Measurements from ENCODE around the gene KIFBP.
"Not testable (repeated sequence)": the region's sequence is repeated elsewhere in the genome, so short reads cannot be mapped to it uniquely, and the experiment has no call there.

KIFBP gene

GRCh38 chr10:68997211-68997610 lies 8.6 kb downstream of the KIFBP start:
- DNase-seq (ENCODE audit: low spot score), result no peak

GRCh38 chr10:69004821-69005220 lies 16.2 kb downstream of the KIFBP start:
- peak; percentile 50 for DNase-seq (ENCODE audit: low spot score)

- no peak for DNase-seq (ENCODE audit: low spot score)
These were observed 17.3 kb downstream of the KIFBP start for GRCh38 chr10:69005704-69006485.

GRCh38 chr10:69007260-69007659 lies 18.7 kb downstream of the KIFBP start:
- no peak for DNase-seq (ENCODE audit: low spot score)

GRCh38 chr10:69009360-69009759 lies 20.8 kb downstream of the KIFBP start:
- no peak for DNase-seq (ENCODE audit: low spot score)

GRCh38 chr10:69010151-69010640 lies 21.6 kb downstream of the KIFBP start:
- DNase-seq (ENCODE audit: low spot score), result no peak

- peak; percentile 92 for DNase-seq (ENCODE audit: low spot score)
These were observed 24.2 kb downstream of the KIFBP start for GRCh38 chr10:69012778-69013177.

- DNase-seq (ENCODE audit: low spot score), result peak; percentile 85
These were observed 25.6 kb downstream of the KIFBP start for GRCh38 chr10:69014171-69014570.

- no peak for DNase-seq (ENCODE audit: low spot score)
These were observed 30.0 kb downstream of the KIFBP start for GRCh38 chr10:69018613-69019012.

- DNase-seq (ENCODE audit: low spot score), result no peak
These were observed 34.0 kb downstream of the KIFBP start for GRCh38 chr10:69022611-69023010.

- DNase-seq (ENCODE audit: low spot score), result no peak
These were observed 36.8 kb downstream of the KIFBP start for GRCh38 chr10:69025370-69025896.

- DNase-seq (ENCODE audit: low spot score), result no peak
These were observed 44.7 kb downstream of the KIFBP start for GRCh38 chr10:69033256-69033655.

- no peak for DNase-seq (ENCODE audit: low spot score)
These were observed 48.9 kb downstream of the KIFBP start for GRCh38 chr10:69037489-69037888.

- not testable (repeated sequence) for DNase-seq (ENCODE audit: low spot score)
These were observed 52.3 kb downstream of the KIFBP start for GRCh38 chr10:69040904-69041303.

GRCh38 chr10:69042417-69042816 lies 53.8 kb downstream of the KIFBP start:
- no peak for DNase-seq (ENCODE audit: low spot score)

- DNase-seq (ENCODE audit: low spot score), result no peak
These were observed 54.2 kb downstream of the KIFBP start for GRCh38 chr10:69042838-69043237.

- no peak for DNase-seq (ENCODE audit: low spot score)
These were observed 55.4 kb downstream of the KIFBP start for GRCh38 chr10:69043931-69044531.

- no peak for DNase-seq (ENCODE audit: low spot score)
These were observed 55.9 kb downstream of the KIFBP start for GRCh38 chr10:69044546-69044945.

- DNase-seq (ENCODE audit: low spot score), result no peak
These were observed 57.1 kb downstream of the KIFBP start for GRCh38 chr10:69045441-69046300.

- no peak for DNase-seq (ENCODE audit: low spot score)
These were observed 58.7 kb downstream of the KIFBP start for GRCh38 chr10:69047111-69047832.

- no peak for DNase-seq (ENCODE audit: low spot score)
These were observed 59.5 kb downstream of the KIFBP start for GRCh38 chr10:69048103-69048502.

- DNase-seq (ENCODE audit: low spot score), result no peak
These were observed 61.0 kb downstream of the KIFBP start for GRCh38 chr10:69049566-69049961.
